NCI-H1105 treated with DMSO at 0.1 percent for 48 hours (cell line): ENCODE results near the gene NFE2.
"Not testable (repeated sequence)": the region's sequence is repeated elsewhere in the genome, so short reads cannot be mapped to it uniquely, and the experiment has no call there.

Source experiments
- DNase-seq: peaks from one replicate; lab custom pipeline; 2025; lab: John Stamatoyannopoulos, UW

Gene NFE2

DNA sequence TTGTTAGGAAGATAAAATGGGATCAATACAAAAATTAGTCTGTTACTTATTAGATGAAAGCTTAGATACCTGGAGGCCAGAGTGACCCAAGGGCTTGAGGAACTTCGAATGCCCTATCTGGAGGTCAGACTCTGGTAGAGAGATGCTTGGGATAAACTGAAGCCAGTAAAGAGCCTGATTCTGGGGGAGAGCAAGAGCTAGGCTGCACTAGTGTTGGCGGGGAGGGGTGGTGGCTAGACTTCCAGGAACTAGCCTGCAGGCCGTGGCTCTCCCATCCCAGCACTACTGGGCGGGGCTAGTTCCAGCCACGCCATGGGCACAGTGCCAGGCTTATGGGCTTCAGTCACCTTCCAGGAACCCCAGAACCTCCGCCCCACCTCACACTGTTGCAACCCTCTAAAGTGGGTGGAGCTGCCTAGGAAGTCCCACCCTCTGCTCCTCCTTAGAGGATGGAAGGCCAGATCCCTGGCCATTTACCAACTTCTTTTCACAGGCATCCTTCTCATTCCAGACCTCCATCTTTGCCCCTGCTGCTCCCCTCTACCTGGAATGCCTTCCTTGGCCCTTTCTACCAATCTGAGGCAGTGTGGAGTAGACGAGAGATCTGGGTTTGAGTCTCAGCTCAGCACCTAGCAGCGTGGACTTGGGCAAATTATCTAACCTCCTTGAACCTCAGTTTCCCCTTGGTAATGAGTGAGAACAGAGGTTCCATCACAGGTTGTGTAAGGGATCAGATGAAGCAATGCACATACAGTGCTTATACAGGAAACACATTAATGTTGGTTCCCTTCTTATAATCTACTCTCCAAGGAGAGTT lies 6.3 kb upstream of the NFE2 start:
- no peak for DNase-seq

DNA sequence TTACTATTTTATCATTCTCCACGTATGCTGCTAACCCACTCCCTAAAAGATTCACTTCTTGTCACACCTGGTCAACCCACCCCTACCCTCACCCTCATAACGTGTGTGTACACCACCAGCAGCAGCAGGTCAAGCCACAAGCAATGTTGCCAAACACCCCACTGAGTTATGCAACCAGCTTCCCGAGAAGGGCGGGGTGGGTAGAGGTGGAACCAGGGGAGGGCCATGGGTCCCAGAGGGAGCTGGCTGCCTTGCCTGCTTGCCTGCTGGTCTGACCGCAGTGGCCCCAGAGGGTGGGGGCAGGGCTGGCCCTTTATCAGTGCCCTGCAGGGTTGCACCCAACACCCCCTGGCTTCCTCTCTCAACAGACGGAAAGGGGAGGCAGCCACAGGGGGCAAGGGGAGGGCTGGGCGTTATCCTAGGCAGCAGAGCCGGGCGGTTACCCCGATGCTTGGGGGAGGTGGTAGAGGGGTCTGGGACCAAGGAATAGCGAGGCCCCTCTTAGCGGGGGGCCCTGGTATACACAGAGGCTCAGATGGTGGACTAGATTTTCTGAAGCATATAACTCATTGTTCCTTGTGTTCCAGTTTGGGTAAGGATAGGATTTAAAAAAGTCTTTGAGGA lies 3.5 kb upstream of the NFE2 start:
- DNase-seq = no peak

DNA sequence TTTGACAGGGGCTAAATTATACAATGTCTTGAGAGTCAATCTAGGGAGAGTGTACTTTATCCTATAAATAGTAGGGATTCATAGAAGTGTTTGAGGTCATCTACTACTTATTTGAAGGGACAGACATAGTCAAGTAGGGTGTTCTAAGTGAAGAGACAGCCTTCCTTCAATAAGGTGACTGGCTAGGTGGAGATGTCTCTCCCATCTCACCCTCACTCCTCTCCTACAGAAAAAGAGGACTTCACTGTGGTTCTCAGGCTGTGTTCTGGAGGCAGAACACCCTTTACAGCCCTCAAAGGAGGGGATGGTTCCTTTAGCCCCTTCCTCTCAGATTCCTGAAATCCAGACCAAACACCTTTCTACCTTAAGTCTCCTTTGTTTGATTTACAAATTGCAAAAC lies 2.8 kb upstream of the NFE2 start:
- no peak for DNase-seq

GRCh38 chr12:54301428-54302048 lies 723 bp upstream of the NFE2 start:
- no peak for DNase-seq

GRCh38 chr12:54300225-54300731 lies 537 bp downstream of the NFE2 start:
- no peak for DNase-seq

DNA sequence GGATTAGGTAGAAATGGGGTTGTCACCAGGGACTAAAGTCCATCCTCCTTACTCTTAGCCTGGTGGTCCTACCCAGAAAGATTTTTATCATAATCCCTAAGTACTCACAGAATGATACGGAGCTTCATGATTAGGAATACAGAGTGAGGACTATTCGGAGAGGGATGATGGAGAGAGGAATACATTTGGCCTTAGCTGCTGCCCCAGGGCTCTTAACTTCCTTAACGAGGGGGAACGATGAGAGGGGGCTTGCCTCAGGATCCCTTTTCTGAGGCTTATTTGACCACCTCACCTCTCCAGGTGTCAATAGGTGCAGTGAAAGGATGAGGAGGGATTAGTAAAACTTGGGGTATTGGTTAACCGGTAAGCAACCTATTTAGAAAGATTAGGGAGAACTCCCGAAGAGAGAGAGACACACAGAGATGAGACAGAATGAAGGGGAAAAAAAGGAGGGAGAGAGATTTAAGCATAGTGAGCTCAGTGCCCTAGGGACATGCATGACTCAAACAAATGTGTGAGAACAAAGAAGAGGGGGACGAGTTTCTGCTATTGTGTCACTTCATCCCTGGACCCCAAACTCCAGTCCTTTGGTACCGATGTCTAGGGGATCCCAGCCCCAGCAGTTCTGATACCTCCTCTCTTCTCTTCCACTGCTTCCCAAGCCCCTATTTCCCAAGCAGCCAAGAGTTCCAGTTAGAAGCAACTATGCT lies 1.1 kb downstream of the NFE2 start:
- DNase-seq = no peak

GRCh38 chr12:54298904-54299303 lies 1.9 kb downstream of the NFE2 start:
- no peak for DNase-seq

GRCh38 chr12:54296393-54297099 lies 4.3 kb downstream of the NFE2 start:
- DNase-seq = no peak

- DNase-seq = no peak
Measured at GRCh38 chr12:54294953-54295566, 5.8 kb downstream of the NFE2 start.

- DNase-seq = no peak
Measured at GRCh38 chr12:54294152-54294952, 6.5 kb downstream of the NFE2 start.

- no peak for DNase-seq
Measured at GRCh38 chr12:54292931-54293241, 7.9 kb downstream of the NFE2 start.

- DNase-seq = no peak
Measured at GRCh38 chr12:54292083-54292930, 8.5 kb downstream of the NFE2 start.

- no peak for DNase-seq
Measured at GRCh38 chr12:54287261-54288157, 13.3 kb downstream of the NFE2 start.

DNA sequence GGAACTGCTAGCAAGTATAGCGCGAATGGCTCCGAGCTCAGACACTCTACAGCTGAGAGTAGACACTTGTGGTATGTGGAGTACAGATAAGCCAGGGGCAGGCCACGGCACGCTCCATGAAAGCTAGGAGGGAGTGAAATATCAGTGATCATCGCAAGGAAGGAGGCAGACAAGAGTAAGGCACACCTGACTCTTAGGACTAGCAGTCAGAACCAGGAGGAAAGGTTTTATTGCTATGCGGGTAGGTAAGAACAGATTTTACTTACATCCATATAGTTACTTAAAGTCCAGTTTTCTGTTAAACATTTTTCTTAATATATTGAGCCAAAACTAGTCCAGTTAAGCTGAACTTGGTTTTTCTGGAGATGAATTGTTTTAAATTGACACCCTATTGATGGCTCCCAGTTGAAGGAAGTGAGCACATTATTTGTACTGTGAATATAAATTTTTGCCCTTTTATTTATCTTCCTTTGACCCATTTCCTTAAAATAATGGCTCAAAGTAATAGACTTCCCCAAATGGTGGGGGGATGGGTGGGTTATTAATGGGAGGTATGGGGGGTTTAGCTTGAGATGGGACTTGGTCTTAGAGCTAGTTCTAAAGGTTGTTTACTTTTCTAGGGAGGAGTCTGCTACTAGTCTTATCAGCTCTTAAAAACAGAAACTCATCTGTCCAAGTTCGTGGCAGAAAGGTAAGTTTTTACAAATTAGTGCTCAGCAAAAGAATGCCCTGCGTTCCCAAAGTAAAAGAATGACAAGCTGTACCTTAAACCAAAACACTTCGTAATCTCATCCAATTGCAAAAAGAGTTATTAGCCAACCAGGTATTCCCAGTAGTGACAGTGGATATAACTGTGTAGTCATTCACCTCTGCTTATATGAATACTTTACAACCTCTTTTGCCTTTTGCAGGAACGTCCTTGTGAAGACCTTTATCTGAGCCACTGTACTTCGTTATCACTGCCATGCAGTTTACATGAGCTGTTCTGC lies 14.5 kb downstream of the NFE2 start:
- DNase-seq = no peak

DNA sequence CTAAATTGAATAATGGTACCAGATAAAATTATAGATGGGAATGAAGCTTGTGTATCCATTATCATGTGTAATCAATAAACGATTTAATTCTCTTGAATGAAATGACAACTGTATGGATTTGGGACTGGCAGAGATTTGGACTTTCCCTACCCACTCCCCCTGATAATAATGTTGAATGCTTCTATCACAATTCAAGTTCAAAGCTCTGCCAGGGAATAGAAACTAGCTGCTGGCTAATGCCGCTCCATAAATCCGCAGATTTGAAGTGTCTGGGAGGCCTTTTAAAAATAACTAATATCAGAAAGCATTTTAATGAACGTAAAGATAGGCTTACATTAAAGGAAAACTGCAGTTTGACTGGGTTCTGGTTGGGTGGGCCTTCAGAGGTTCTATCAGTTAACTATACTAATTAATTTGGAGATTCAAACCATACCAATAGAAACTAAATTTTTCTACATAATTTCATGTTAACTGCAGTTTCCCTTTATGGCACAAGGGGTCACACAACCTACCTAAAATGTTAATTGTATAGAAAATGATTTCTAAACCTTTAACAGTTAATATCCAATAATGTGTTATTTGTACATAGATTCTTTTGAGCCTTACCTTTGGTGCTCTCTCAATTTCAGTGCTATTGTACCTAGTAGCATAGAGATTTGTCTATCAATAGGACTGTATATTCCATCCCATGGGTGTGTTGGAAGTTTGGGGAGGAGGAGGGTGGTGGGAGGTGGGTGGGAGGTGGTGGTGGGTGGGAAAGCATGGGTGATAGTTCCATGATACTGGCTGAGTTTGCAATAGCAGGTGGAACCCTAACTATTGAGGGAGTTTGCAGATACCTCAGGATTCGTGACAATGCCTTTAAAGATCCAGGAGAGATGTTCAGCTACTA lies 15.4 kb downstream of the NFE2 start:
- DNase-seq = no peak

DNA sequence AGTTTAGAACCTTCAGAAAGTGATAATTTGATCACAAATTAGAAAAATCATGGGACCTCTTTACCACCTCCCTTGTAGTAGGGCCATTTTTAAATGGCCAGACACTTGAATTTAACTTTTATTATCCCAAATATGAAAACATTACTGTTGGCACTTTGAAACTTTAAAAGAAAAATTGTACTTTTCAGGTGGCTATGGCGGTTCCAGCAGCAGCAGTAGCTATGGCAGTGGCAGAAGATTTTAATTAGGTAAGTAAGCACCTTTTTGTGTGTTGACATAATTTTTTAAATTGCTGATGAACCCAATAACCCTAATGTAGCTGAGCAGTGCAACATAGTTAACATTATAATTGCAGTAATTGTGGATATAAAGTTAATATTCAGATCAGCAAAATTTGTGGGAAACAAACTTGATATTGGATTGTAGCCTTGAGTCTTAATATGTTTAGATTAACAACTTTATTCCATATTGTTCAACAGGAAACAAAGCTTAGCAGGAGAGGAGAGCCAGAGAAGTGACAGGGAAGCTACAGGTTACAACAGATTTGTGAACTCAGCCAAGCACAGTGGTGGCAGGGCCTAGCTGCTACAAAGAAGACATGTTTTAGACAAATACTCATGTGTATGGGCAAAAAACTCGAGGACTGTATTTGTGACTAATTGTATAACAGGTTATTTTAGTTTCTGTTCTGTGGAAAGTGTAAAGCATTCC lies 16.6 kb downstream of the NFE2 start:
- not testable (repeated sequence) for DNase-seq
